ENCODE results near the gene HSPB9. TPM values are rescaled to one million over a fixed set of nuclear protein-coding genes. Genes with fewer than 3 reads are reported as not detected.

HSPB9 gene
- total RNA-seq, 1 donor from 2014 or later: not detected

DNA sequence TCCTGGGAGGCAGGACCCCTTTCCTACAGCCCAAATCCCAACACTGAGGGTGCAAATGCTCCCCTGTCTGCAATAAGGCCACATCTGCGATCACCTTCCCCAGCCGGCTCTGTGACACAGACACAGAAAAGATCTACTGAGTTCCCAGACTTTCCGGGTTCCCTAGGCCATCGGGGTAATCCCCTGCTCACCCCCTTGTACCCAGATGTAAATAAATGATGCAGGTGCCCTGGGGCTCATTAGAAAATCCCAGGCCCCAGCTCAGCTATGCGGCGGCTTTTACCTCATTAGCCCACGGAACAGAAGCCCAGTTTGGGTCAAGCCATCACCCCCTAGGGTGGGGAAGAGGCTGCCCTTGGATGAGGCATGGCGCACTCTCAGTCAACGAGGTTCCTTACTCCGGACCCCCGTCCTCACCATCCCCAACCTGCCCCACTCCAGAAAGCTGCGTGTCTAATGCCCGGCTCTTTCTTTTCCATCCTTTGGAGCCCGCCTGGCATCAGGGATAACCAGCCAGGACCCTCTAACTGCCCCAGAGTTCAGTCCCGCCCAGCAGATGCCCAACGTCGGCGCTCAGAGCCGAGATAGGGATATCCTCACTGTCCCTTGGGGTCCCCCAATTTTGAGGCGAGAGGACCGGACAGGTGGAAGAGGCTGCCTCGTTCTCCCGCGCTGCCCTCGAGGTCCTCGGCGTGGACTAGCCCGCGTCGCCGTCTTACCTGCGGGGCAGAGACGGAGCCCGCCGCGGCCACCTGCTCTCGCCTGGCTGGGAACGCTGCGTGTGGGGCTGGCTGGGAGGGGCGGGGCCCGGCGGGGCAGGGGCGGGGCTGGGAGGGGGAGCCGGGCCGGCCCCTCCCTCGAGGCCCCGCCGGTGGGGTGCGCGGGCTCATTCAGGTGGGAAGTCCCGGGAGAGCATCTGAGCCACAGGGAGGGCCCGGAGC, 24.6 kb upstream of the HSPB9 start, which contains the start of gene ZNF385C:
TSS of gene ZNF385C (minus strand) at position 783 of the 941 bp plus-strand sequence. CDS start 35,417 bp downstream, outside the sequence.
- Histone ChIP-seq H2AFZ (ENCODE audit: low read depth, low read length) (no peak within 1 kb of the TSS), H3K4me1 (ENCODE audit: insufficient read depth, low read length) (no peaks in the 10 kb centered on the region), H4K20me1 (ENCODE audit: insufficient read depth, low read length) (no peaks in the 10 kb centered on the region), H3K4me3 (ENCODE audit: insufficient read depth, low read depth, low read length) (no peak within 1 kb of the TSS), H3K27me3 (ENCODE audit: insufficient read depth, low read length) (peaks cover 24% of the 10 kb centered on the region), H3K9ac (ENCODE audit: low read length) (no peak within 1 kb of the TSS), H3K4me2 (ENCODE audit: low read length) (peak within 1 kb of the TSS; percentile 33), H3K79me2 (ENCODE audit: insufficient read depth, low read length) (no peaks in the 10 kb centered on the region), H3K36me3 (ENCODE audit: insufficient read depth, low read length) (no peaks in the 10 kb centered on the region), H3K9me3 (ENCODE audit: insufficient read depth, low read depth, low read length) (no peaks in the 10 kb centered on the region), H3K27ac (ENCODE audit: low read depth, low read length) (no peak within 1 kb of the TSS)
- Mint-ChIP-seq H3K4me3 (ENCODE audit: unreplicated experiment) (peak within 1 kb of the TSS; percentile 40), H3K36me3 (ENCODE audit: low read depth, unreplicated experiment) (no peaks in the 10 kb centered on the region), H3K4me1 (ENCODE audit: low read depth, unreplicated experiment) (no peaks in the 10 kb centered on the region), H3K27me3 (ENCODE audit: low read depth, unreplicated experiment) (peaks cover 59% of the 10 kb centered on the region), H3K27ac (ENCODE audit: unreplicated experiment) (no peak within 1 kb of the TSS), H3K9me3 (ENCODE audit: unreplicated experiment) (no peaks in the 10 kb centered on the region)
- TF ChIP-seq, protein P1, sequence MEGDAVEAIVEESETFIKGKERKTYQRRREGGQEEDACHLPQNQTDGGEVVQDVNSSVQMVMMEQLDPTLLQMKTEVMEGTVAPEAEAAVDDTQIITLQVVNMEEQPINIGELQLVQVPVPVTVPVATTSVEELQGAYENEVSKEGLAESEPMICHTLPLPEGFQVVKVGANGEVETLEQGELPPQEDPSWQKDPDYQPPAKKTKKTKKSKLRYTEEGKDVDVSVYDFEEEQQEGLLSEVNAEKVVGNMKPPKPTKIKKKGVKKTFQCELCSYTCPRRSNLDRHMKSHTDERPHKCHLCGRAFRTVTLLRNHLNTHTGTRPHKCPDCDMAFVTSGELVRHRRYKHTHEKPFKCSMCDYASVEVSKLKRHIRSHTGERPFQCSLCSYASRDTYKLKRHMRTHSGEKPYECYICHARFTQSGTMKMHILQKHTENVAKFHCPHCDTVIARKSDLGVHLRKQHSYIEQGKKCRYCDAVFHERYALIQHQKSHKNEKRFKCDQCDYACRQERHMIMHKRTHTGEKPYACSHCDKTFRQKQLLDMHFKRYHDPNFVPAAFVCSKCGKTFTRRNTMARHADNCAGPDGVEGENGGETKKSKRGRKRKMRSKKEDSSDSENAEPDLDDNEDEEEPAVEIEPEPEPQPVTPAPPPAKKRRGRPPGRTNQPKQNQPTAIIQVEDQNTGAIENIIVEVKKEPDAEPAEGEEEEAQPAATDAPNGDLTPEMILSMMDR (IDR thresholded peaks at IDR 0.05; ENCODE audit: insufficient read depth, low read depth, low read length): no peak
- TF ChIP-seq EZH2 (IDR thresholded peaks at IDR 0.05; ENCODE audit: insufficient read depth, low read length): peak; percentile 79
- DNase-seq (ENCODE audit: low read depth) (no peak), FAIRE-seq (no peak)

DNA sequence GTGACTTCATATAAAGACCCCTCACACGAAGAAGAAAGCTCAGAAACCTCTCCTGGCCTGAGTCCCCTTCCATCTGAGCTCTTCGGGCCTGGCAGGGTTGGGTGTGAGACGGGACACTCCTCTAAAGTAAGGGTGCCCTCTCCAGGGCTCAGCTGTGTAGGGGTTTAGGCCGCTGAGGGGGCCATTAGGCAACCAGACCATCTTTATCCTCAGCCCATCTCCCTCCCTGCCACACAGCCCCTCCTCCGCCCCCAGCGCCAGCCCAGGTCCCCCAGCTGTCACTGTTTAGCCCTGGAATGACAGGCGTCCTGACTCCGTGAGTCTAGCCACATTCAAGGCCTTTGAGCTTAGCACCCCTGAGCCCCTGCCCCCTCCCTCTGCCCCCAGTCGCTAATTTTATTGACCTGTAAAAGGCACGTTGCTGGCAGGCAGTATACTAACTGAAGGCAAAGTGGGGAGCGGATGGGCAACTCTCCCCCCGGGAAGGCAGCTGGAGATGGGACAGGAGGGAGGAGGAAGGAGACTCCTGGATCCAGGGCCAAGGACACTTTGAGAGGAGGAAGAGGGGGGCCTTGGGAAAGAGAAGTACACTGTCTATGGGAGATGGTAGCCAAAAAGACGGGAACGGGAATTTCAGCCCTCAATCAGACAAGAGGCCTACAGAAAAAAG, 23.7 kb upstream of the HSPB9 start:
- H3K27ac ChIP-seq (ENCODE audit: low read depth, low read length): no peak overlapping the region
- no peaks in the 10 kb centered on the region for H4K20me1 ChIP-seq (ENCODE audit: insufficient read depth, low read length)
- Mint-ChIP-seq H3K4me3 (ENCODE audit: unreplicated experiment) (peak overlapping the region; percentile 40), H3K9me3 (ENCODE audit: unreplicated experiment) (no peaks in the 10 kb centered on the region), H3K27me3 (ENCODE audit: low read depth, unreplicated experiment) (peaks cover 57% of the 10 kb centered on the region), H3K27ac (ENCODE audit: unreplicated experiment) (no peak overlapping the region), H3K4me1 (ENCODE audit: low read depth, unreplicated experiment) (no peaks in the 10 kb centered on the region), H3K36me3 (ENCODE audit: low read depth, unreplicated experiment) (no peaks in the 10 kb centered on the region)
- H3K9ac ChIP-seq (ENCODE audit: low read length): no peak overlapping the region
- H3K4me1 ChIP-seq (ENCODE audit: insufficient read depth, low read length): no peaks in the 10 kb centered on the region
- H3K79me2 ChIP-seq (ENCODE audit: insufficient read depth, low read length): no peaks in the 10 kb centered on the region
- H3K9me3 ChIP-seq (ENCODE audit: insufficient read depth, low read depth, low read length): no peaks in the 10 kb centered on the region
- DNase-seq (ENCODE audit: low read depth) (no peak), FAIRE-seq (no peak)
- H2AFZ ChIP-seq (ENCODE audit: low read depth, low read length): no peak overlapping the region
- no peak overlapping the region for H3K4me2 ChIP-seq (ENCODE audit: low read length)
- no peaks in the 10 kb centered on the region for H3K36me3 ChIP-seq (ENCODE audit: insufficient read depth, low read length)
- peaks cover 24% of the 10 kb centered on the region for H3K27me3 ChIP-seq (ENCODE audit: insufficient read depth, low read length)
- TF ChIP-seq EZH2 (IDR thresholded peaks at IDR 0.05; ENCODE audit: insufficient read depth, low read length): no peak
- no peak overlapping the region for H3K4me3 ChIP-seq (ENCODE audit: insufficient read depth, low read depth, low read length)

DNA sequence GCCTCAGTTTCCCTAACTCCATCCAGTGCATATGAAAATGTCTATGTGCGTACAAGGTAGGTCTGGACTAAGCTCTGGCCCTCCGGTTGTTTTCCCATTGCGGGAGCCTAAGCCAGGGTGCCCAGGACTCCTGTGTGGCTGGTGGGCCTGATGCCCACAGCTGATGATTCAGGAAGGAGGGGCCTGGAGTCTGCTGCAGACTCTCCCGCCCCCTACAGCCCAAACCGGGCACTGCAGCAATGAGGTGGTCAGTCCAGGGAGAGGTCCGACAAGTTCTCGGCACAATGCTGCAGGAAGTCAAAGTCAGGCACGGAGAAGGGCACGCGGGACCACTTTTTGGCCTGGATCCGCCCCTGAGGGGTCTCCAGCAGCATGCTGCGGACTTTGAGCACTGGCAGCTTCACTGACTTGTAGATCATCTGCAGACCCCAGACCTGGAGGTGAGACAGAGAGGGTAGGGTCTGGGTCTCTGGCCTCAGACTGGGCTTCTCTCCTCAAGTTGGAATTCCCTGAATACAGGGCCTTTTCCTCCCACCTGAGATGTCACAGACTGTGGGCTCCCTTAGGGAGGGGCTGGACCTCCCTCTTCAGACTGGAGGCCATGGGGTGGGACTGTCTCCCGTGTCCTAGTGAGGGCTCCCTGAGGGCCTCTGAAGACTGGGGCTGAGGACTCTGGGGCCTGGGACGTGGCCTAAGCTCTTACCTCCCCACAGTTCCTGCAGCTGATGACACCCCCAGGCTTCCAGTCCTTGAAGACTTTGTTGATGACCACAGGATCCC, 20.9 kb upstream of the HSPB9 start:
- Mint-ChIP-seq H3K9me3 (ENCODE audit: unreplicated experiment) (no peaks in the 10 kb centered on the region), H3K4me3 (ENCODE audit: unreplicated experiment) (peak overlapping the region; percentile 14), H3K27me3 (ENCODE audit: low read depth, unreplicated experiment) (peaks cover 46% of the 10 kb centered on the region), H3K4me1 (ENCODE audit: low read depth, unreplicated experiment) (no peaks in the 10 kb centered on the region), H3K27ac (ENCODE audit: unreplicated experiment) (no peak overlapping the region), H3K36me3 (ENCODE audit: low read depth, unreplicated experiment) (peaks cover 7% of the 10 kb centered on the region)
- Histone ChIP-seq H3K79me2 (ENCODE audit: insufficient read depth, low read length) (no peaks in the 10 kb centered on the region), H3K27me3 (ENCODE audit: insufficient read depth, low read length) (peaks cover 18% of the 10 kb centered on the region), H3K27ac (ENCODE audit: low read depth, low read length) (no peak overlapping the region), H3K4me2 (ENCODE audit: low read length) (peak overlapping the region; percentile 43), H3K4me1 (ENCODE audit: insufficient read depth, low read length) (no peaks in the 10 kb centered on the region), H3K9me3 (ENCODE audit: insufficient read depth, low read depth, low read length) (no peaks in the 10 kb centered on the region), H3K9ac (ENCODE audit: low read length) (peak overlapping the region; percentile 18), H4K20me1 (ENCODE audit: insufficient read depth, low read length) (no peaks in the 10 kb centered on the region), H2AFZ (ENCODE audit: low read depth, low read length) (peak overlapping the region; percentile 67), H3K4me3 (ENCODE audit: insufficient read depth, low read depth, low read length) (no peak overlapping the region), H3K36me3 (ENCODE audit: insufficient read depth, low read length) (no peaks in the 10 kb centered on the region)
- FAIRE-seq (no peak), DNase-seq (ENCODE audit: low read depth) (peak; percentile 22)
- TF ChIP-seq, protein P1 (IDR thresholded peaks at IDR 0.05; ENCODE audit: insufficient read depth, low read depth, low read length): peak; percentile 83
- no peak for TF ChIP-seq EZH2 (IDR thresholded peaks at IDR 0.05; ENCODE audit: insufficient read depth, low read length)
